WTC11 (cell line): ENCODE data around the gene OSMR. TPM values are rescaled to one million over a fixed set of nuclear protein-coding genes. Genes with fewer than 3 reads are reported as not detected.
A peak's percentile ranks its signal among the peaks of the same experiment; 100 is the strongest.

Experiments
- CBFB ChIP-seq: sonication (generic); formaldehyde crosslinking; IDR thresholded peaks from 2 replicates; pipeline ENCODE4 v1.8.1; 2022; ENCODE audit warnings: mild to moderate bottlenecking, low read depth, missing genetic modification reagents
- E2F1 ChIP-seq: sonication (generic); formaldehyde crosslinking; IDR thresholded peaks from 2 replicates; pipeline ENCODE4 v1.8.0; 2022; ENCODE audit warnings: mild to moderate bottlenecking, missing genetic modification reagents
- E2F4 ChIP-seq: sonication (generic); formaldehyde crosslinking; IDR thresholded peaks from 2 replicates; pipeline ENCODE4 v1.8.1; 2022; ENCODE audit warnings: low read depth, mild to moderate bottlenecking, moderate library complexity, missing genetic modification reagents, borderline replicate concordance
- ERG ChIP-seq: fragments of 250-450 bp; sonication (Bioruptor Pico); IDR thresholded peaks from 2 replicates; pipeline ENCODE4 v1.8.0; 2021; ENCODE audit warnings: mild to moderate bottlenecking
- ESRRA ChIP-seq: sonication (generic); formaldehyde crosslinking; IDR thresholded peaks from 2 replicates; pipeline ENCODE4 v1.8.1; 2022; ENCODE audit warnings: mild to moderate bottlenecking, missing genetic modification reagents, borderline replicate concordance
- ETV6 ChIP-seq: sonication (generic); formaldehyde crosslinking; IDR thresholded peaks from 2 replicates; pipeline ENCODE4 v1.8.1; 2022; ENCODE audit warnings: mild to moderate bottlenecking, missing genetic modification reagents
- FOXK1 ChIP-seq: sonication (generic); formaldehyde crosslinking; IDR thresholded peaks from 2 replicates; pipeline ENCODE4 v1.8.0; 2022; ENCODE audit warnings: mild to moderate bottlenecking, moderate library complexity, missing genetic modification reagents
- FOXP1 ChIP-seq: sonication (generic); formaldehyde crosslinking; IDR thresholded peaks from 2 replicates; pipeline ENCODE4 v1.8.0; 2022; ENCODE audit warnings: missing genetic modification reagents, mild to moderate bottlenecking, moderate library complexity, borderline replicate concordance
- GABPB1 ChIP-seq: sonication (generic); formaldehyde crosslinking; IDR thresholded peaks from 2 replicates; pipeline ENCODE4 v1.8.1; 2023; ENCODE audit warnings: mild to moderate bottlenecking, missing genetic modification reagents
- GRHL2 ChIP-seq: fragments of 250-450 bp; sonication (Bioruptor Pico); IDR thresholded peaks from 2 replicates; pipeline ENCODE4 v1.8.0; 2022; ENCODE audit warnings: mild to moderate bottlenecking, moderate library complexity; ENCODE audit not compliant: insufficient replicate concordance, severe bottlenecking
- HMGXB4 ChIP-seq: sonication (generic); formaldehyde crosslinking; IDR thresholded peaks from 2 replicates; pipeline ENCODE4 v1.8.1; 2023; ENCODE audit warnings: mild to moderate bottlenecking, moderate library complexity, missing genetic modification reagents
- MAX ChIP-seq: sonication (generic); formaldehyde crosslinking; IDR thresholded peaks from 2 replicates; pipeline ENCODE4 v1.8.0; 2022; ENCODE audit warnings: mild to moderate bottlenecking, missing genetic modification reagents
- RORB ChIP-seq: fragments of 250-450 bp; sonication (Bioruptor Pico); IDR thresholded peaks from 2 replicates; pipeline ENCODE4 v1.9.0; 2021; ENCODE audit warnings: mild to moderate bottlenecking
- SMAD4 ChIP-seq: sonication (generic); formaldehyde crosslinking; IDR thresholded peaks from 2 replicates; pipeline ENCODE4 v1.8.0; 2022; ENCODE audit warnings: mild to moderate bottlenecking, missing genetic modification reagents
- SP1 ChIP-seq: sonication (generic); formaldehyde crosslinking; conservative IDR thresholded peaks from 2 replicates; pipeline ENCODE4 v1.8.1; 2022; ENCODE audit warnings: missing genetic modification reagents
- TEAD4 ChIP-seq: sonication (generic); formaldehyde crosslinking; IDR thresholded peaks from 2 replicates; pipeline ENCODE4 v1.8.0; 2022; ENCODE audit warnings: mild to moderate bottlenecking, missing genetic modification reagents
- TP53 ChIP-seq: sonication (generic); formaldehyde crosslinking; IDR thresholded peaks from 2 replicates; pipeline ENCODE4 v1.8.1; 2023; ENCODE audit warnings: mild to moderate bottlenecking, missing genetic modification reagents
- ZNF138 ChIP-seq: sonication (generic); formaldehyde crosslinking; conservative IDR thresholded peaks from 2 replicates; pipeline ENCODE4 v1.8.1; 2022; ENCODE audit warnings: mild to moderate bottlenecking, moderate library complexity, missing genetic modification reagents
- ZNF232 ChIP-seq: sonication (generic); formaldehyde crosslinking; IDR thresholded peaks from 2 replicates; pipeline ENCODE4 v1.8.0; 2022; ENCODE audit warnings: mild to moderate bottlenecking, missing genetic modification reagents
- ZNF281 ChIP-seq: sonication (generic); formaldehyde crosslinking; IDR thresholded peaks from 2 replicates; pipeline ENCODE4 v1.8.0; 2023; ENCODE audit warnings: mild to moderate bottlenecking, missing genetic modification reagents
- ZNF425 ChIP-seq: fragments of 250-450 bp; sonication (Bioruptor Pico); conservative IDR thresholded peaks from 2 replicates; pipeline ENCODE4 v1.9.0; 2021; ENCODE audit warnings: mild to moderate bottlenecking
- ZNF512 ChIP-seq: sonication (generic); formaldehyde crosslinking; IDR thresholded peaks from 2 replicates; pipeline ENCODE4 v1.8.1; 2022; ENCODE audit warnings: missing genetic modification reagents, borderline replicate concordance
- ZSCAN18 ChIP-seq: fragments of 250-450 bp; sonication (Bioruptor Pico); IDR thresholded peaks from 2 replicates; pipeline ENCODE4 v2.1.2; 2022; ENCODE audit warnings: mild to moderate bottlenecking, moderate library complexity
- total RNA-seq: library from RNA; stranded (reverse); gene quantifications from 3 replicates; pipeline ENCODE4 v1.2.3, GENCODE V29; 2021

OSMR gene
- total RNA-seq, 1 experiment from 2014 or later: 2.3 TPM

GRCh38 chr5:38845526-38846378, at the start of gene OSMR (continued):
- TF ChIP-seq CBFB (no peak), ZNF281 (CRISPR knock-in tag) (no peak), SMAD4 (CRISPR knock-in tag) (no peak), ZNF138 (CRISPR knock-in tag) (no peak), E2F1 (CRISPR knock-in tag) (no peak), ZNF512 (CRISPR knock-in tag) (no peak), FOXP1 (CRISPR knock-in tag) (peak; percentile 26; the same call in 1 of the 2 replicates), ZNF232 (CRISPR knock-in tag) (no peak), TP53 (CRISPR knock-in tag) (no peak), ZSCAN18 (no peak), GABPB1 (CRISPR knock-in tag) (peak; percentile 77), ETV6 (CRISPR knock-in tag) (no peak), E2F4 (CRISPR knock-in tag) (no peak), TEAD4 (CRISPR knock-in tag) (no peak), ERG (CRISPR knock-in tag) (no peak), RORB (no peak), ZNF425 (CRISPR knock-in tag) (no peak), GRHL2 (CRISPR knock-in tag) (no peak), ESRRA (no peak), SP1 (CRISPR knock-in tag) (no peak), HMGXB4 (CRISPR knock-in tag) (no peak), FOXK1 (CRISPR knock-in tag) (no peak), MAX (CRISPR knock-in tag) (peak; percentile 13; the same call in 1 of the 2 replicates)
